GM12878 (cell line): ENCODE data around the gene CATSPERD. TPM values are rescaled to one million over a fixed set of nuclear protein-coding genes. Genes with fewer than 3 reads are reported as not detected.
A peak's percentile ranks its signal among the peaks of the same experiment; 100 is the strongest.

Experiments used
- ASH2L ChIP-seq: fragments of 300-600, 200-600 bp; sonication (generic); IDR thresholded peaks from 2 replicates; pipeline ENCODE4 v1.6.1; 2017; ENCODE audit warnings: low read depth, mild to moderate bottlenecking, borderline replicate concordance
- BHLHE40 ChIP-seq, 2 experiments: fragments of 450-650 bp in 1 of 2; IDR thresholded peaks; 2 replicates each; pipeline ENCODE4 v1.6.1; 2011 to 2017; ENCODE audit warnings: low read depth in 2 of 2, borderline replicate concordance in 1 of 2, improper control_type of control experiment in 1 of 2, low read length in 1 of 2, mild to moderate bottlenecking in 1 of 2
- BRCA1 ChIP-seq: IDR thresholded peaks from 2 replicates; pipeline ENCODE4 v1.6.1; 2011; ENCODE audit warnings: low read depth, low read length, improper control_type of control experiment
- CBX3 ChIP-seq: fragments of 200-600 bp; sonication (generic); IDR thresholded peaks from 2 replicates; pipeline ENCODE4 v1.6.1; 2016; ENCODE audit warnings: low read depth, borderline replicate concordance
- CREM ChIP-seq: IDR thresholded peaks from 2 replicates; pipeline ENCODE4 v1.6.1; 2014; ENCODE audit warnings: antibody characterized with exemption, low read depth
- EED ChIP-seq: sonication (generic); IDR thresholded peaks from 2 replicates; pipeline ENCODE4 v1.6.1; 2016; ENCODE audit warnings: antibody characterized with exemption, low read depth
- FOXK2 ChIP-seq: fragments of 450-650 bp; IDR thresholded peaks from 2 replicates; pipeline ENCODE4 v1.6.1; 2017; ENCODE audit warnings: mild to moderate bottlenecking, moderate library complexity
- JUNB ChIP-seq: IDR thresholded peaks from 2 replicates; pipeline ENCODE4 v1.6.1; 2016; ENCODE audit warnings: antibody characterized with exemption, mild to moderate bottlenecking
- JUND ChIP-seq: IDR thresholded peaks from 2 replicates; pipeline ENCODE4 v1.6.1; 2012; ENCODE audit warnings: low read depth, mild to moderate bottlenecking, low read length, improper control_type of control experiment, moderate library complexity
- MEF2A ChIP-seq: IDR thresholded peaks from 2 replicates; pipeline ENCODE4 v1.6.1; 2011; ENCODE audit warnings: low read depth, mild to moderate bottlenecking, low read length, moderate library complexity; ENCODE audit not compliant: insufficient read depth
- MYB ChIP-seq: fragments of 150-350 bp; IDR thresholded peaks from 2 replicates; pipeline ENCODE4 v1.6.1; 2014; ENCODE audit warnings: mild to moderate bottlenecking, low read depth, low read length, borderline replicate concordance
- NFIC ChIP-seq: IDR thresholded peaks from 2 replicates; pipeline ENCODE4 v1.6.1; 2012; ENCODE audit warnings: low read depth, mild to moderate bottlenecking, inconsistent platforms, low read length, moderate library complexity
- NFXL1 ChIP-seq: fragments of 450-650 bp; IDR thresholded peaks from 2 replicates; pipeline ENCODE4 v1.6.1; 2017; ENCODE audit warnings: antibody characterized with exemption, mild to moderate bottlenecking, borderline replicate concordance
- PAX5 ChIP-seq: IDR thresholded peaks from 2 replicates; pipeline ENCODE4 v1.6.1; 2011; ENCODE audit warnings: low read depth, low read length, borderline replicate concordance
- POLR2AphosphoS5 ChIP-seq: IDR thresholded peaks from 2 replicates; pipeline ENCODE4 v1.6.1; 2011; ENCODE audit warnings: mild to moderate bottlenecking, low read length, inconsistent platforms
- RB1 ChIP-seq: fragments of 450-650 bp; formaldehyde crosslinking; IDR thresholded peaks from 2 replicates; pipeline ENCODE4 v1.6.1; 2017; ENCODE audit warnings: mild to moderate bottlenecking, borderline replicate concordance
- ZNF384 ChIP-seq: IDR thresholded peaks from 2 replicates; pipeline ENCODE4 v1.6.1; 2012; ENCODE audit warnings: low read depth, mild to moderate bottlenecking, low read length, improper control_type of control experiment, borderline replicate concordance
- polyA plus RNA-seq, 11 experiments: library from polyadenylated mRNA; depleted of rRNA in 4 of 11; unstranded in 6 of 11; stranded (reverse) in 5 of 11; fragments of >200 nt; fragmentation: Nextera tagmentation in 4 of 11; fragmentation: Illumina TruSeq in 1 of 11; extraction: Ambion mirVana in 4 of 11; extraction: Trizol in 1 of 11; gene quantifications; 1 replicate in 1 of 11; 2 replicates in 10 of 11; pipeline versions ENCODE4 v1.2.1 to v1.2.3, GENCODE V29; 2011 to 2016; ENCODE audit warnings: inconsistent platforms in 2 of 11, missing spikeins in 2 of 11, low read depth in 1 of 11
- total RNA-seq, 4 experiments: library from RNA; depleted of rRNA in 3 of 4; stranded (reverse); fragments of >200 nt in 3 of 4; fragmentation: Illumina TruSeq in 1 of 4; extraction: Trizol in 1 of 4; gene quantifications; 2 replicates each; pipeline versions ENCODE4 v1.2.1 to v1.2.3, GENCODE V29; 2013 to 2021
- TF ChIP-seq, protein P1 (sequence below): fragments of 450-650 bp; IDR thresholded peaks from 2 replicates; pipeline ENCODE4 v1.6.1; 2017; ENCODE audit warnings: mild to moderate bottlenecking, moderate library complexity
- TF ChIP-seq, protein P2 (sequence below): IDR thresholded peaks from 2 replicates; pipeline ENCODE4 v1.6.1; 2011; ENCODE audit warnings: low read depth, mild to moderate bottlenecking, low read length, moderate library complexity, borderline replicate concordance; ENCODE audit errors: extremely low read depth
- TF ChIP-seq, protein P3 (sequence below): fragments of 450-650 bp; IDR thresholded peaks from 2 replicates; pipeline ENCODE4 v1.6.1; 2018; ENCODE audit warnings: mild to moderate bottlenecking, low read depth, moderate library complexity; ENCODE audit not compliant: partially characterized antibody
- TF ChIP-seq, protein P4 (sequence below): IDR thresholded peaks from 2 replicates; pipeline ENCODE4 v1.6.1; 2012; ENCODE audit warnings: low read depth, low read length, improper control_type of control experiment

The CATSPERD gene
- total and polyA plus RNA-seq, 10 of the 15 experiments (the other 5 are each of a cell fraction or from before 2014, with no cell fraction given), result 0.02 to 0.38 (median 0.11) TPM; not detected in 5

DNA sequence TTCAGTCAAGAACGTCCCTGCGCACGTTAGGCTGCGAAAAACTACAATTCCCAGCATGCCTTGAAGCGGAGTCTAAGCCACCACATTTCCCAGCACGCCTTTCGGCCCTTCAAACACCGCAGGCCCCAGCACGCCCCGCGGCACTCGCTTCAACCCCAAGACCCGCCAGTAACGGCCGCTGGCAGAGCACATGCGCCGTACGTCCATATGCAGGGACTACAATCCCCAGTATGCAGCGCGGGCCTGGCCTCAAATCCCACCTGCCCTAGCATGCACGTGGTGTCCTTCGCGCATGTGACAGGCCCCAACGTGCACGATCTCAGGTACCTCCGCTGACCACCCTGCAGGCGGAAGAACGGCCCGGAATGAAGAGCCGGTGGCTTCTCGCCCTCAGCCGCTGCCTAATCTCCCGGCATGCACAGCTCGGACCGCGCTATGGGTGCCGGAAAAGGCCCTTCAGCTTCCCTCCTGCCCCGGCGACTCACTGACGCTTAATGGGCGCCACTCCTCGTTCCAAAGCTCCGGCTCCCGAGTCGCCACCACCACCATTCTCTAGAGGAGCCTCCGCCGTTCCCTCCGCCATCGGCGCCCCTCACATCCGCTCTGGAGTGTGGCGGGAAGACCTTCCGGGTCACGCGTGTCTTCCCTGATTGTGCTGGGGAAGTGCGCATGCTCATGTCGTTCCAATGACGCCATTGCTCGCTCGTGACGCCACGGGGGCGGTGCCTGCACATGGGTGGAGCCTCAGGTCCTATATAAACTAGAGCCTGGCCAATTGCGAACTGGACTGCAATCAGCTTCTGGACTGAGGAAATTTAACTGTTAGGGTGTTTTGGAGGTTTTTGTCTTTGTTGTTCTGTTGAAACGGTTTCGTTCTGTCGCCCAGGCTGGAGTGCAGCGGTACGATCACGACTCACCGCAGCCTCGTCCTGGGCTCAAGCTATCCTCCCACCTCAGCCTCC lies 70.4 kb downstream of the CATSPERD start, which contains the start of gene DUS3L (continued):
- no peak for TF ChIP-seq MEF2A
- TF ChIP-seq MYB, result peak; percentile 68
- peak; percentile 93; the same call in 1 of the 2 replicates for TF ChIP-seq ASH2L
- TF ChIP-seq, protein P1, sequence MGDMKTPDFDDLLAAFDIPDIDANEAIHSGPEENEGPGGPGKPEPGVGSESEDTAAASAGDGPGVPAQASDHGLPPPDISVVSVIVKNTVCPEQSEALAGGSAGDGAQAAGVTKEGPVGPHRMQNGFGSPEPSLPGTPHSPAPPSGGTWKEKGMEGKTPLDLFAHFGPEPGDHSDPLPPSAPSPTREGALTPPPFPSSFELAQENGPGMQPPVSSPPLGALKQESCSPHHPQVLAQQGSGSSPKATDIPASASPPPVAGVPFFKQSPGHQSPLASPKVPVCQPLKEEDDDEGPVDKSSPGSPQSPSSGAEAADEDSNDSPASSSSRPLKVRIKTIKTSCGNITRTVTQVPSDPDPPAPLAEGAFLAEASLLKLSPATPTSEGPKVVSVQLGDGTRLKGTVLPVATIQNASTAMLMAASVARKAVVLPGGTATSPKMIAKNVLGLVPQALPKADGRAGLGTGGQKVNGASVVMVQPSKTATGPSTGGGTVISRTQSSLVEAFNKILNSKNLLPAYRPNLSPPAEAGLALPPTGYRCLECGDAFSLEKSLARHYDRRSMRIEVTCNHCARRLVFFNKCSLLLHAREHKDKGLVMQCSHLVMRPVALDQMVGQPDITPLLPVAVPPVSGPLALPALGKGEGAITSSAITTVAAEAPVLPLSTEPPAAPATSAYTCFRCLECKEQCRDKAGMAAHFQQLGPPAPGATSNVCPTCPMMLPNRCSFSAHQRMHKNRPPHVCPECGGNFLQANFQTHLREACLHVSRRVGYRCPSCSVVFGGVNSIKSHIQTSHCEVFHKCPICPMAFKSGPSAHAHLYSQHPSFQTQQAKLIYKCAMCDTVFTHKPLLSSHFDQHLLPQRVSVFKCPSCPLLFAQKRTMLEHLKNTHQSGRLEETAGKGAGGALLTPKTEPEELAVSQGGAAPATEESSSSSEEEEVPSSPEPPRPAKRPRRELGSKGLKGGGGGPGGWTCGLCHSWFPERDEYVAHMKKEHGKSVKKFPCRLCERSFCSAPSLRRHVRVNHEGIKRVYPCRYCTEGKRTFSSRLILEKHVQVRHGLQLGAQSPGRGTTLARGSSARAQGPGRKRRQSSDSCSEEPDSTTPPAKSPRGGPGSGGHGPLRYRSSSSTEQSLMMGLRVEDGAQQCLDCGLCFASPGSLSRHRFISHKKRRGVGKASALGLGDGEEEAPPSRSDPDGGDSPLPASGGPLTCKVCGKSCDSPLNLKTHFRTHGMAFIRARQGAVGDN, result peak; percentile 91
- no peak for TF ChIP-seq BRCA1
- no peak for TF ChIP-seq EED
- no peak for TF ChIP-seq NFIC
- TF ChIP-seq ZNF384, result no peak
- TF ChIP-seq JUNB, result no peak
- TF ChIP-seq NFXL1, result no peak
- peak; percentile 43; the same call in 1 of the 2 replicates for TF ChIP-seq FOXK2
- peak; percentile 95 for TF ChIP-seq POLR2AphosphoS5
- TF ChIP-seq, protein P2, sequence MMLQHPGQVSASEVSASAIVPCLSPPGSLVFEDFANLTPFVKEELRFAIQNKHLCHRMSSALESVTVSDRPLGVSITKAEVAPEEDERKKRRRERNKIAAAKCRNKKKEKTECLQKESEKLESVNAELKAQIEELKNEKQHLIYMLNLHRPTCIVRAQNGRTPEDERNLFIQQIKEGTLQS, result peak; percentile 95
- TF ChIP-seq RB1, result peak; percentile 89; the same call in 1 of the 2 replicates
- TF ChIP-seq CREM, result peak; percentile 95
- peak; percentile 51; the same call in 1 of the 2 replicates for TF ChIP-seq PAX5
- TF ChIP-seq, protein P3, sequence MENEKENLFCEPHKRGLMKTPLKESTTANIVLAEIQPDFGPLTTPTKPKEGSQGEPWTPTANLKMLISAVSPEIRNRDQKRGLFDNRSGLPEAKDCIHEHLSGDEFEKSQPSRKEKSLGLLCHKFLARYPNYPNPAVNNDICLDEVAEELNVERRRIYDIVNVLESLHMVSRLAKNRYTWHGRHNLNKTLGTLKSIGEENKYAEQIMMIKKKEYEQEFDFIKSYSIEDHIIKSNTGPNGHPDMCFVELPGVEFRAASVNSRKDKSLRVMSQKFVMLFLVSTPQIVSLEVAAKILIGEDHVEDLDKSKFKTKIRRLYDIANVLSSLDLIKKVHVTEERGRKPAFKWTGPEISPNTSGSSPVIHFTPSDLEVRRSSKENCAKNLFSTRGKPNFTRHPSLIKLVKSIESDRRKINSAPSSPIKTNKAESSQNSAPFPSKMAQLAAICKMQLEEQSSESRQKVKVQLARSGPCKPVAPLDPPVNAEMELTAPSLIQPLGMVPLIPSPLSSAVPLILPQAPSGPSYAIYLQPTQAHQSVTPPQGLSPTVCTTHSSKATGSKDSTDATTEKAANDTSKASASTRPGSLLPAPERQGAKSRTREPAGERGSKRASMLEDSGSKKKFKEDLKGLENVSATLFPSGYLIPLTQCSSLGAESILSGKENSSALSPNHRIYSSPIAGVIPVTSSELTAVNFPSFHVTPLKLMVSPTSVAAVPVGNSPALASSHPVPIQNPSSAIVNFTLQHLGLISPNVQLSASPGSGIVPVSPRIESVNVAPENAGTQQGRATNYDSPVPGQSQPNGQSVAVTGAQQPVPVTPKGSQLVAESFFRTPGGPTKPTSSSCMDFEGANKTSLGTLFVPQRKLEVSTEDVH, result peak; percentile 79
- TF ChIP-seq, protein P4, sequence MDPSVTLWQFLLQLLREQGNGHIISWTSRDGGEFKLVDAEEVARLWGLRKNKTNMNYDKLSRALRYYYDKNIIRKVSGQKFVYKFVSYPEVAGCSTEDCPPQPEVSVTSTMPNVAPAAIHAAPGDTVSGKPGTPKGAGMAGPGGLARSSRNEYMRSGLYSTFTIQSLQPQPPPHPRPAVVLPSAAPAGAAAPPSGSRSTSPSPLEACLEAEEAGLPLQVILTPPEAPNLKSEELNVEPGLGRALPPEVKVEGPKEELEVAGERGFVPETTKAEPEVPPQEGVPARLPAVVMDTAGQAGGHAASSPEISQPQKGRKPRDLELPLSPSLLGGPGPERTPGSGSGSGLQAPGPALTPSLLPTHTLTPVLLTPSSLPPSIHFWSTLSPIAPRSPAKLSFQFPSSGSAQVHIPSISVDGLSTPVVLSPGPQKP, result no peak; the same call in 1 of the 2 replicates
- no peak for TF ChIP-seq CBX3
- TF ChIP-seq JUND, result no peak
- peak; percentile 89 to 95; a peak in 3 of 4 replicates for TF ChIP-seq BHLHE40 (IDR thresholded peaks at IDR 0.05; ENCODE audit: borderline replicate concordance in 1 of 2, low read depth in 2 of 2, low read length in 1 of 2)
